HG03469 (cell line): ENCODE results near the gene CFL1.
"Not testable (repeated sequence)": the region's sequence is repeated elsewhere in the genome, so short reads cannot be mapped to it uniquely, and the experiment has no call there.

Experiments used
- ATAC-seq: cut with Tn5 transposase; IDR thresholded peaks from one replicate; pipeline ENCODE4 v1.9.1; 2021; ENCODE audit warnings: mild to moderate bottlenecking, moderate library complexity, moderate number of reproducible peaks; ENCODE audit not compliant: unreplicated experiment

Gene CFL1

GRCh38 chr11:65857853-65858680 is at the start of gene CFL1:
Gene CFL1 (minus strand): TSS chr11:65858180. CDS start chr11:65858099, 81 bp downstream.
- peak; percentile 34 for ATAC-seq

GRCh38 chr11:65906602-65907001 is 48.6 kb upstream of the CFL1 start:
- no peak for ATAC-seq

GRCh38 chr11:65903715-65904114 is 45.7 kb upstream of the CFL1 start:
- no peak for ATAC-seq

- ATAC-seq, result no peak
Measured at GRCh38 chr11:65903068-65903481, 45.1 kb upstream of the CFL1 start.

GRCh38 chr11:65900899-65901180 is 42.9 kb upstream of the CFL1 start:
- no peak for ATAC-seq

- peak; percentile 67 for ATAC-seq
Measured at GRCh38 chr11:65900125-65900898, 42.3 kb upstream of the CFL1 start, which contains the start of gene FOSL1. Gene FOSL1 (minus strand): TSS chr11:65900388. CDS start chr11:65900339, 49 bp downstream.

- ATAC-seq, result no peak
Measured at GRCh38 chr11:65899356-65900124, 41.6 kb upstream of the CFL1 start.

GRCh38 chr11:65898656-65899355 is 40.8 kb upstream of the CFL1 start:
- no peak for ATAC-seq

GRCh38 chr11:65897020-65897471 is 39.1 kb upstream of the CFL1 start:
- ATAC-seq, result no peak

GRCh38 chr11:65896034-65896999 is 38.3 kb upstream of the CFL1 start:
- no peak for ATAC-seq

GRCh38 chr11:65895482-65895981 is 37.6 kb upstream of the CFL1 start:
- ATAC-seq, result no peak

GRCh38 chr11:65894034-65894591 is 36.1 kb upstream of the CFL1 start:
- ATAC-seq, result no peak

GRCh38 chr11:65892661-65893317 is 34.8 kb upstream of the CFL1 start:
- ATAC-seq, result no peak

- ATAC-seq, result not testable (repeated sequence)
Measured at GRCh38 chr11:65892137-65892540, 34.2 kb upstream of the CFL1 start.

GRCh38 chr11:65891219-65892136 is 33.5 kb upstream of the CFL1 start:
- ATAC-seq, result no peak

- no peak for ATAC-seq
Measured at GRCh38 chr11:65890324-65891218, 32.6 kb upstream of the CFL1 start, which contains the start of gene CCDC85B. Gene CCDC85B (plus strand): TSS chr11:65890673. CDS start chr11:65890784, 111 bp downstream.
